Hepatic stellate cell (primary cell): ENCODE data around the gene LCE1B.

ENCODE experiments used
- DNase-seq: peaks from one replicate; pipeline ENCODE4 v3.0.0; 2011; ENCODE audit warnings: low spot score

LCE1B gene

GRCh38 chr1:152861374-152861773, 49.6 kb downstream of the LCE1B start:
- no peak for DNase-seq
